ENCODE data around the gene DHX30.
"Not testable (repeated sequence)": the region's sequence is repeated elsewhere in the genome, so short reads cannot be mapped to it uniquely, and the experiment has no call there.

DHX30 gene

GRCh38 chr3:47884603-47885002 lies 81.7 kb downstream of the DHX30 start:
- no peak for DNase-seq (ENCODE audit: low read depth, low spot score)

GRCh38 chr3:47885168-47885567 lies 82.2 kb downstream of the DHX30 start:
- DNase-seq (ENCODE audit: low read depth, low spot score): no peak

GRCh38 chr3:47887991-47888390 lies 85.1 kb downstream of the DHX30 start:
- DNase-seq (ENCODE audit: low read depth, low spot score): not testable (repeated sequence)

- DNase-seq (ENCODE audit: low read depth, low spot score): no peak
Observed at GRCh38 chr3:47888986-47889757, 86.2 kb downstream of the DHX30 start.

- no peak for DNase-seq (ENCODE audit: low read depth, low spot score)
Observed at GRCh38 chr3:47890126-47890827, 87.3 kb downstream of the DHX30 start.

GRCh38 chr3:47890828-47891612 lies 88.1 kb downstream of the DHX30 start:
- DNase-seq (ENCODE audit: low read depth, low spot score): no peak

- DNase-seq (ENCODE audit: low read depth, low spot score): no peak
Observed at GRCh38 chr3:47891613-47892005, 88.7 kb downstream of the DHX30 start.

- no peak for DNase-seq (ENCODE audit: low read depth, low spot score)
Observed at GRCh38 chr3:47892286-47893040, 89.5 kb downstream of the DHX30 start.

- DNase-seq (ENCODE audit: low read depth, low spot score): no peak
Observed at GRCh38 chr3:47895241-47895640, 92.3 kb downstream of the DHX30 start.

GRCh38 chr3:47896736-47897135 lies 93.8 kb downstream of the DHX30 start:
- DNase-seq (ENCODE audit: low read depth, low spot score): no peak

GRCh38 chr3:47897954-47898353 lies 95.0 kb downstream of the DHX30 start:
- no peak for DNase-seq (ENCODE audit: low read depth, low spot score)

GRCh38 chr3:47899495-47900108 lies 96.7 kb downstream of the DHX30 start:
- no peak for DNase-seq (ENCODE audit: low read depth, low spot score)
